A549 (cell line): Measurements from ENCODE around the gene GRK4. TPM values are rescaled to one million over a fixed set of nuclear protein-coding genes. Genes with fewer than 3 reads are reported as not detected.

Source experiments
- ATAC-seq, 2 experiments: fragments of 200-7000 bp in 1 of 2; fragments of >200 bp in 1 of 2; cut with Nextera tagmentation in 1 of 2; cut with Tn5 transposase in 1 of 2; 3 replicates each; pipeline versions ENCODE4 v1.8.0 to v1.9.1; 2018 to 2020; ENCODE audit warnings: mild to moderate bottlenecking in 1 of 2, moderate library complexity in 1 of 2
- CTCF ChIA-PET: fragments of 300-600 bp; sonication (Branson Sonifier 250); formaldehyde crosslinking; extraction: SDS; loops from one replicate; lab custom pipeline; 2021; ENCODE audit warnings: antibody characterized with exemption, inconsistent platforms; lab: Yijun Ruan, JAX
- POLR2A ChIA-PET: fragments of 350-600 bp; formaldehyde crosslinking; extraction: SDS; loops from one replicate; lab custom pipeline; 2021; ENCODE audit warnings: antibody characterized with exemption, inconsistent platforms; lab: Yijun Ruan, JAX
- DNase-seq, 2 experiments: peaks; one replicate each; pipeline versions ENCODE4 v3.0.0 to v3.0.0-alpha.2; 2011 to 2016; ENCODE audit warnings: low read depth in 1 of 2, low spot score in 1 of 2
- FAIRE-seq: peaks from 2 replicates; lab custom pipeline; 2011; peaks lifted over from hg19 to GRCh38; lab: Jason Lieb, UNC
- H3K27ac ChIP-seq, 2 experiments: fragments of >200 bp; sonication (Bioruptor Twin); formaldehyde crosslinking; 3 replicates each; pipeline ENCODE4 v1.5.1; 2016 to 2017
- H3K4me1 ChIP-seq: fragments of >200 bp; sonication (Bioruptor Twin); formaldehyde crosslinking; 3 replicates; pipeline ENCODE4 v1.6.1; 2016
- H3K4me2 ChIP-seq: fragments of >200 bp; sonication (Bioruptor Twin); formaldehyde crosslinking; 3 replicates; pipeline ENCODE4 v1.6.1; 2016
- H3K4me3 ChIP-seq: fragments of >200 bp; sonication (Bioruptor Twin); formaldehyde crosslinking; 3 replicates; pipeline ENCODE4 v1.5.1; 2016
- H3K9me3 ChIP-seq: fragments of >200 bp; sonication (Bioruptor Twin); formaldehyde crosslinking; 3 replicates; pipeline ENCODE4 v1.6.1; 2016
- CBX2 ChIP-seq: fragments of 200-600 bp; sonication (generic); IDR thresholded peaks from 2 replicates; pipeline ENCODE4 v1.6.1; 2016; ENCODE audit warnings: low read depth, mild to moderate bottlenecking, borderline replicate concordance
- CBX8 ChIP-seq: fragments of 200-600 bp; sonication (generic); IDR thresholded peaks from 2 replicates; pipeline ENCODE4 v1.6.1; 2016
- CHD4 ChIP-seq: fragments of 200-600 bp; sonication (generic); IDR thresholded peaks from 2 replicates; pipeline ENCODE4 v1.6.1; 2016; ENCODE audit warnings: antibody characterized with exemption, mild to moderate bottlenecking, borderline replicate concordance
- CTCF ChIP-seq: fragments of >200 bp; sonication (Bioruptor Twin); formaldehyde crosslinking; IDR thresholded peaks from 3 replicates; pipeline ENCODE4 v1.5.1; 2016
- ELK1 ChIP-seq: fragments of 150-350 bp; IDR thresholded peaks from 2 replicates; pipeline ENCODE4 v1.6.1; 2014; ENCODE audit warnings: low read depth, mild to moderate bottlenecking, low read length
- EP300 ChIP-seq, 2 experiments: fragments of >200 bp; sonication (Bioruptor Twin); formaldehyde crosslinking; IDR thresholded peaks; 2 replicates in 1 of 2; 3 replicates in 1 of 2; pipeline ENCODE4 v1.6.1; 2016 to 2017
- FOSB ChIP-seq: fragments of 250-450 bp; sonication (Bioruptor Pico); IDR thresholded peaks from 2 replicates; pipeline ENCODE4 v1.5.0; 2020; ENCODE audit warnings: mild to moderate bottlenecking, moderate library complexity
- FOSL2 ChIP-seq, 2 experiments: fragments of 450-650 bp in 1 of 2; fragments of >200 bp in 1 of 2; sonication (Bioruptor Twin) in 1 of 2; formaldehyde crosslinking; IDR thresholded peaks; 2 replicates each; pipeline versions ENCODE4 v1.5.0 to v1.6.1; 2016 to 2020; ENCODE audit warnings: mild to moderate bottlenecking in 1 of 2, moderate library complexity in 1 of 2
- HES2 ChIP-seq: fragments of >200 bp; sonication (Bioruptor Twin); formaldehyde crosslinking; IDR thresholded peaks from 2 replicates; pipeline ENCODE4 v1.6.1; 2016
- HMGXB4 ChIP-seq: fragments of 250-450 bp; sonication (Bioruptor Pico); IDR thresholded peaks from 2 replicates; pipeline ENCODE4 v1.5.0; 2021; ENCODE audit warnings: mild to moderate bottlenecking, moderate library complexity, borderline replicate concordance
- HOXA7 ChIP-seq: fragments of 250-450 bp; sonication (Bioruptor Pico); IDR thresholded peaks from 2 replicates; pipeline ENCODE4 v1.5.0; 2020; ENCODE audit warnings: mild to moderate bottlenecking, moderate library complexity
- MAX ChIP-seq: IDR thresholded peaks from 2 replicates; pipeline ENCODE4 v1.6.1; 2012
- MAZ ChIP-seq: fragments of 150-350 bp; IDR thresholded peaks from 2 replicates; pipeline ENCODE4 v1.6.1; 2014; ENCODE audit warnings: antibody characterized with exemption, low read depth, low read length, borderline replicate concordance
- MYC ChIP-seq: IDR thresholded peaks from 2 replicates; pipeline ENCODE4 v1.6.1; 2012; ENCODE audit warnings: mild to moderate bottlenecking, inconsistent platforms, low read length, improper control_type of control experiment, borderline replicate concordance
- NFE2L2 ChIP-seq: fragments of 150-350 bp; conservative IDR thresholded peaks from 2 replicates; pipeline ENCODE4 v1.6.1; 2014; ENCODE audit warnings: low read length
- NR3C1 ChIP-seq: fragments of >200 bp; sonication (Bioruptor Twin); formaldehyde crosslinking; IDR thresholded peaks from 3 replicates; pipeline ENCODE4 v1.6.1; 2017
- PHF8 ChIP-seq: fragments of 200-600 bp; sonication (generic); IDR thresholded peaks from 2 replicates; pipeline ENCODE4 v1.6.1; 2016; ENCODE audit warnings: low read depth, mild to moderate bottlenecking, antibody characterized with exemption, moderate library complexity, borderline replicate concordance
- RAD21 ChIP-seq, 2 experiments: fragments of >200 bp in 1 of 2; sonication (Bioruptor Twin) in 1 of 2; formaldehyde crosslinking in 1 of 2; IDR thresholded peaks in 1 of 2; conservative IDR thresholded peaks in 1 of 2; 2 replicates in 1 of 2; 3 replicates in 1 of 2; pipeline ENCODE4 v1.6.1; 2012 to 2018; ENCODE audit warnings: inconsistent platforms in 1 of 2
- RCOR1 ChIP-seq: fragments of 150-350 bp; IDR thresholded peaks from 2 replicates; pipeline ENCODE4 v1.6.1; 2014; ENCODE audit warnings: antibody characterized with exemption, low read length, low read depth
- SMC3 ChIP-seq: fragments of >200 bp; sonication (Bioruptor Twin); formaldehyde crosslinking; IDR thresholded peaks from 3 replicates; pipeline ENCODE4 v1.6.1; 2018; ENCODE audit warnings: inconsistent platforms
- SREBF2 ChIP-seq: fragments of 450-650 bp; IDR thresholded peaks from 2 replicates; pipeline ENCODE4 v1.6.1; 2014; ENCODE audit warnings: mild to moderate bottlenecking, moderate library complexity
- TFCP2L1 ChIP-seq: fragments of 250-450 bp; sonication (Bioruptor Pico); IDR thresholded peaks from 2 replicates; pipeline ENCODE4 v1.5.0; 2021; ENCODE audit warnings: mild to moderate bottlenecking
- ZFP36 ChIP-seq: fragments of 450-650 bp; IDR thresholded peaks from 2 replicates; pipeline ENCODE4 v1.6.1; 2014; ENCODE audit warnings: borderline replicate concordance; ENCODE audit not compliant: partially characterized antibody
- ZSCAN20 ChIP-seq: fragments of 250-450 bp; sonication (Bioruptor Pico); IDR thresholded peaks from 2 replicates; pipeline ENCODE4 v1.8.0; 2022; ENCODE audit warnings: mild to moderate bottlenecking, moderate library complexity
- WGBS: methylation state at CpG from one replicate; pipeline ENCODE4 v1.1.6; 2017; ENCODE audit errors: missing lambda C conversion rate; 5-methylcytosine and 5-hydroxymethylcytosine counted together
- polyA plus RNA-seq, 4 experiments: library from polyadenylated mRNA; depleted of rRNA in 3 of 4; stranded (reverse); fragments of >200 nt; fragmentation: RNase III in 1 of 4; extraction: RNeasy Plus Mini Kit Qiagen cat#74134 plus additional on column Dnase treatment in 1 of 4; gene quantifications; 2 replicates in 3 of 4; 3 replicates in 1 of 4; pipeline ENCODE4 v1.2.3, GENCODE V29; 2011 to 2017

Gene GRK4
- polyA plus RNA-seq, 2 of the 4 experiments (the other 2 are of a cell fraction), result 0.76 to 0.96 TPM

GRCh38 chr4:3083732-3084131 lies 120.4 kb downstream of the GRK4 start (continued):
- no peak for TF ChIP-seq MYC
- no peak for TF ChIP-seq SMC3

- Histone ChIP-seq H3K4me2 (no peak overlapping the region), H3K4me3 (no peak overlapping the region), H3K9me3 (no peaks in the 10 kb centered on the region), H3K27ac (no peak overlapping the region), H3K4me1 (no peaks in the 10 kb centered on the region)
- WGBS, result 94% methylated on average over 10 of the region's 10 CpGs
- ATAC-seq, result no peak
- TF ChIP-seq PHF8 (no peak), NR3C1 (no peak), HES2 (no peak), TFCP2L1 (CRISPR knock-in tag) (no peak), CHD4 (no peak), RCOR1 (no peak), ZSCAN20 (no peak), MAZ (no peak), ZFP36 (no peak), FOSB (no peak), CTCF (no peak)
- POLR2A ChIA-PET, result no interaction called here
- no peak for DNase-seq
- FAIRE-seq, result no peak
- CTCF ChIA-PET, result no interaction called here
These were observed 122.7 kb downstream of the GRK4 start for GRCh38 chr4:3085948-3086670.

- no peak overlapping the region for H3K27ac ChIP-seq
- no peaks in the 10 kb centered on the region for H3K9me3 ChIP-seq
- no peak overlapping the region for H3K4me3 ChIP-seq
- TF ChIP-seq HOXA7 (CRISPR knock-in tag) (no peak), EP300 (IDR thresholded peaks at IDR 0.05) (no peak), HMGXB4 (CRISPR knock-in tag) (no peak), SREBF2 (no peak), FOSL2 (IDR thresholded peaks at IDR 0.05) (no peak), FOSL2 (CRISPR knock-in tag; IDR thresholded peaks at IDR 0.05) (no peak), CBX2 (no peak), ELK1 (no peak), RAD21 (conservative IDR thresholded peaks at IDR 0.05 in 1 of 2, IDR thresholded peaks at IDR 0.05 in 1 of 2) (no peak), MAX (no peak), CBX8 (no peak), NFE2L2 (no peak), ZSCAN20 (no peak), MYC (no peak), CHD4 (no peak)
- ATAC-seq (no peak), DNase-seq (no peak), FAIRE-seq (no peak)
- H3K4me2 ChIP-seq, result no peak overlapping the region
- CTCF ChIA-PET, result interaction anchor here (1.0 kb wide), 1 partner anchor 20 kb away, joined by 3 read pairs; no protein-coding TSS in a partner anchor
- 86% methylated on average over 4 of the region's 4 CpGs for WGBS
- POLR2A ChIA-PET, result no interaction called here
- H3K4me1 ChIP-seq, result no peaks in the 10 kb centered on the region
These were observed 123.9 kb downstream of the GRK4 start for GRCh38 chr4:3087115-3087797.
